ENCODE measurements around the gene HOXD9.

GRCh38 chr2:176122052-176122682 lies 352 bp upstream of the HOXD9 start:
- TF ChIP-seq, protein P1, sequence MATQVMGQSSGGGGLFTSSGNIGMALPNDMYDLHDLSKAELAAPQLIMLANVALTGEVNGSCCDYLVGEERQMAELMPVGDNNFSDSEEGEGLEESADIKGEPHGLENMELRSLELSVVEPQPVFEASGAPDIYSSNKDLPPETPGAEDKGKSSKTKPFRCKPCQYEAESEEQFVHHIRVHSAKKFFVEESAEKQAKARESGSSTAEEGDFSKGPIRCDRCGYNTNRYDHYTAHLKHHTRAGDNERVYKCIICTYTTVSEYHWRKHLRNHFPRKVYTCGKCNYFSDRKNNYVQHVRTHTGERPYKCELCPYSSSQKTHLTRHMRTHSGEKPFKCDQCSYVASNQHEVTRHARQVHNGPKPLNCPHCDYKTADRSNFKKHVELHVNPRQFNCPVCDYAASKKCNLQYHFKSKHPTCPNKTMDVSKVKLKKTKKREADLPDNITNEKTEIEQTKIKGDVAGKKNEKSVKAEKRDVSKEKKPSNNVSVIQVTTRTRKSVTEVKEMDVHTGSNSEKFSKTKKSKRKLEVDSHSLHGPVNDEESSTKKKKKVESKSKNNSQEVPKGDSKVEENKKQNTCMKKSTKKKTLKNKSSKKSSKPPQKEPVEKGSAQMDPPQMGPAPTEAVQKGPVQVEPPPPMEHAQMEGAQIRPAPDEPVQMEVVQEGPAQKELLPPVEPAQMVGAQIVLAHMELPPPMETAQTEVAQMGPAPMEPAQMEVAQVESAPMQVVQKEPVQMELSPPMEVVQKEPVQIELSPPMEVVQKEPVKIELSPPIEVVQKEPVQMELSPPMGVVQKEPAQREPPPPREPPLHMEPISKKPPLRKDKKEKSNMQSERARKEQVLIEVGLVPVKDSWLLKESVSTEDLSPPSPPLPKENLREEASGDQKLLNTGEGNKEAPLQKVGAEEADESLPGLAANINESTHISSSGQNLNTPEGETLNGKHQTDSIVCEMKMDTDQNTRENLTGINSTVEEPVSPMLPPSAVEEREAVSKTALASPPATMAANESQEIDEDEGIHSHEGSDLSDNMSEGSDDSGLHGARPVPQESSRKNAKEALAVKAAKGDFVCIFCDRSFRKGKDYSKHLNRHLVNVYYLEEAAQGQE (IDR thresholded peaks at IDR 0.05; ENCODE audit: low read depth), result no peak
- 0 out of 2 replicates have a peak, but pooled peaks have one; percentile 31 for TF ChIP-seq TCF12 (IDR thresholded peaks at IDR 0.05; ENCODE audit: low read depth)
- TF ChIP-seq RAD21 (IDR thresholded peaks at IDR 0.05; ENCODE audit: low read depth), result no peak
- TF ChIP-seq, protein P2, sequence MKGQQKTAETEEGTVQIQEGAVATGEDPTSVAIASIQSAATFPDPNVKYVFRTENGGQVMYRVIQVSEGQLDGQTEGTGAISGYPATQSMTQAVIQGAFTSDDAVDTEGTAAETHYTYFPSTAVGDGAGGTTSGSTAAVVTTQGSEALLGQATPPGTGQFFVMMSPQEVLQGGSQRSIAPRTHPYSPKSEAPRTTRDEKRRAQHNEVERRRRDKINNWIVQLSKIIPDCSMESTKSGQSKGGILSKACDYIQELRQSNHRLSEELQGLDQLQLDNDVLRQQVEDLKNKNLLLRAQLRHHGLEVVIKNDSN (IDR thresholded peaks at IDR 0.05), result peak; percentile 97
- TF ChIP-seq CEBPB (IDR thresholded peaks at IDR 0.05), result no peak

Data from Ishikawa (cell line).